ENCODE data around the gene HTRA3. TPM values are rescaled to one million over a fixed set of nuclear protein-coding genes. Genes with fewer than 3 reads are reported as not detected.

HTRA3 gene
- total and polyA plus RNA-seq, 2 of the 8 experiments (the other 6 are each of a cell fraction or from before 2014, with no cell fraction given), result 3.2 to 5.8 TPM

GRCh38 chr4:8276358-8277240 lies 7.0 kb downstream of the HTRA3 start (continued):
- TF ChIP-seq PHF8 (conservative IDR thresholded peaks at IDR 0.05; ENCODE audit: low read depth, low read length), result no peak
- no peak for TF ChIP-seq GABPA (IDR thresholded peaks at IDR 0.05; ENCODE audit: borderline replicate concordance, insufficient read depth, low read length)

Measured in H1 (cell line).